ENCODE measurements around the gene KCNIP1.

DNA sequence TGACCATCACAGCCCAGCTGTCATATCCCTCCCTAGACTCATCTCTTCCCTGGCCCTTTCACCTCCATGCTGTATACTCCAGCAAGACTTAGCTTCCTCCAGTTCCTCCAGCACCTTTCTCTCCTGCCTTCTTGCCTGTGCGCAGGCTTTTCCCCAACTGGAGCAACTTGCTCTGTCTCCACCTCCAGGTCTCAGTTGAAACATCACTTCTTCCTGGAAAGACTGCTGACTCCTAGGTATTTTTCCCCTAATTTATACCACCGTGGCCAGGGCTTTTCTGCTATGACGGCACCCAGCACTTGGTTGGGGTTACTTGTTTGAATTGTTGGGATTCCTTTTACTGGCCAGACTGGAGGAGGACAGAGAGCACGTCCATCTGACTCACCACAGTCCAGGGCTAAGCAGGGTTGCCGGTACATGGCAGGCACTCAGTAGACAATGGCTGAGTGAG lies 67.5 kb downstream of the KCNIP1 start:
- TF ChIP-seq, protein P1, sequence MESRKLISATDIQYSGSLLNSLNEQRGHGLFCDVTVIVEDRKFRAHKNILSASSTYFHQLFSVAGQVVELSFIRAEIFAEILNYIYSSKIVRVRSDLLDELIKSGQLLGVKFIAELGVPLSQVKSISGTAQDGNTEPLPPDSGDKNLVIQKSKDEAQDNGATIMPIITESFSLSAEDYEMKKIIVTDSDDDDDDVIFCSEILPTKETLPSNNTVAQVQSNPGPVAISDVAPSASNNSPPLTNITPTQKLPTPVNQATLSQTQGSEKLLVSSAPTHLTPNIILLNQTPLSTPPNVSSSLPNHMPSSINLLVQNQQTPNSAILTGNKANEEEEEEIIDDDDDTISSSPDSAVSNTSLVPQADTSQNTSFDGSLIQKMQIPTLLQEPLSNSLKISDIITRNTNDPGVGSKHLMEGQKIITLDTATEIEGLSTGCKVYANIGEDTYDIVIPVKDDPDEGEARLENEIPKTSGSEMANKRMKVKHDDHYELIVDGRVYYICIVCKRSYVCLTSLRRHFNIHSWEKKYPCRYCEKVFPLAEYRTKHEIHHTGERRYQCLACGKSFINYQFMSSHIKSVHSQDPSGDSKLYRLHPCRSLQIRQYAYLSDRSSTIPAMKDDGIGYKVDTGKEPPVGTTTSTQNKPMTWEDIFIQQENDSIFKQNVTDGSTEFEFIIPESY (IDR thresholded peaks at IDR 0.05; ENCODE audit: borderline replicate concordance, low read depth): no peak
- TF ChIP-seq EZH2phosphoT487 (IDR thresholded peaks at IDR 0.05; ENCODE audit: borderline replicate concordance, low read depth) (no peak), EP300 (IDR thresholded peaks at IDR 0.05; ENCODE audit: borderline replicate concordance in 1 of 2, low read depth in 1 of 2, low read length in 1 of 2) (no peak), TAF1 (IDR thresholded peaks at IDR 0.05; ENCODE audit: borderline replicate concordance, low read depth, low read length) (no peak), SMC3 (IDR thresholded peaks at IDR 0.05; ENCODE audit: low read depth, low read length) (no peak), YY1 (IDR thresholded peaks at IDR 0.05; ENCODE audit: low read depth) (no peak), JUND (IDR thresholded peaks at IDR 0.05) (no peak)
- TF ChIP-seq, protein P2, sequence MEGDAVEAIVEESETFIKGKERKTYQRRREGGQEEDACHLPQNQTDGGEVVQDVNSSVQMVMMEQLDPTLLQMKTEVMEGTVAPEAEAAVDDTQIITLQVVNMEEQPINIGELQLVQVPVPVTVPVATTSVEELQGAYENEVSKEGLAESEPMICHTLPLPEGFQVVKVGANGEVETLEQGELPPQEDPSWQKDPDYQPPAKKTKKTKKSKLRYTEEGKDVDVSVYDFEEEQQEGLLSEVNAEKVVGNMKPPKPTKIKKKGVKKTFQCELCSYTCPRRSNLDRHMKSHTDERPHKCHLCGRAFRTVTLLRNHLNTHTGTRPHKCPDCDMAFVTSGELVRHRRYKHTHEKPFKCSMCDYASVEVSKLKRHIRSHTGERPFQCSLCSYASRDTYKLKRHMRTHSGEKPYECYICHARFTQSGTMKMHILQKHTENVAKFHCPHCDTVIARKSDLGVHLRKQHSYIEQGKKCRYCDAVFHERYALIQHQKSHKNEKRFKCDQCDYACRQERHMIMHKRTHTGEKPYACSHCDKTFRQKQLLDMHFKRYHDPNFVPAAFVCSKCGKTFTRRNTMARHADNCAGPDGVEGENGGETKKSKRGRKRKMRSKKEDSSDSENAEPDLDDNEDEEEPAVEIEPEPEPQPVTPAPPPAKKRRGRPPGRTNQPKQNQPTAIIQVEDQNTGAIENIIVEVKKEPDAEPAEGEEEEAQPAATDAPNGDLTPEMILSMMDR (IDR thresholded peaks at IDR 0.05): no peak
- TF ChIP-seq, protein P3, sequence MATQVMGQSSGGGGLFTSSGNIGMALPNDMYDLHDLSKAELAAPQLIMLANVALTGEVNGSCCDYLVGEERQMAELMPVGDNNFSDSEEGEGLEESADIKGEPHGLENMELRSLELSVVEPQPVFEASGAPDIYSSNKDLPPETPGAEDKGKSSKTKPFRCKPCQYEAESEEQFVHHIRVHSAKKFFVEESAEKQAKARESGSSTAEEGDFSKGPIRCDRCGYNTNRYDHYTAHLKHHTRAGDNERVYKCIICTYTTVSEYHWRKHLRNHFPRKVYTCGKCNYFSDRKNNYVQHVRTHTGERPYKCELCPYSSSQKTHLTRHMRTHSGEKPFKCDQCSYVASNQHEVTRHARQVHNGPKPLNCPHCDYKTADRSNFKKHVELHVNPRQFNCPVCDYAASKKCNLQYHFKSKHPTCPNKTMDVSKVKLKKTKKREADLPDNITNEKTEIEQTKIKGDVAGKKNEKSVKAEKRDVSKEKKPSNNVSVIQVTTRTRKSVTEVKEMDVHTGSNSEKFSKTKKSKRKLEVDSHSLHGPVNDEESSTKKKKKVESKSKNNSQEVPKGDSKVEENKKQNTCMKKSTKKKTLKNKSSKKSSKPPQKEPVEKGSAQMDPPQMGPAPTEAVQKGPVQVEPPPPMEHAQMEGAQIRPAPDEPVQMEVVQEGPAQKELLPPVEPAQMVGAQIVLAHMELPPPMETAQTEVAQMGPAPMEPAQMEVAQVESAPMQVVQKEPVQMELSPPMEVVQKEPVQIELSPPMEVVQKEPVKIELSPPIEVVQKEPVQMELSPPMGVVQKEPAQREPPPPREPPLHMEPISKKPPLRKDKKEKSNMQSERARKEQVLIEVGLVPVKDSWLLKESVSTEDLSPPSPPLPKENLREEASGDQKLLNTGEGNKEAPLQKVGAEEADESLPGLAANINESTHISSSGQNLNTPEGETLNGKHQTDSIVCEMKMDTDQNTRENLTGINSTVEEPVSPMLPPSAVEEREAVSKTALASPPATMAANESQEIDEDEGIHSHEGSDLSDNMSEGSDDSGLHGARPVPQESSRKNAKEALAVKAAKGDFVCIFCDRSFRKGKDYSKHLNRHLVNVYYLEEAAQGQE (IDR thresholded peaks at IDR 0.05; ENCODE audit: low read depth, low read length): no peak
- TF ChIP-seq, protein P4, sequence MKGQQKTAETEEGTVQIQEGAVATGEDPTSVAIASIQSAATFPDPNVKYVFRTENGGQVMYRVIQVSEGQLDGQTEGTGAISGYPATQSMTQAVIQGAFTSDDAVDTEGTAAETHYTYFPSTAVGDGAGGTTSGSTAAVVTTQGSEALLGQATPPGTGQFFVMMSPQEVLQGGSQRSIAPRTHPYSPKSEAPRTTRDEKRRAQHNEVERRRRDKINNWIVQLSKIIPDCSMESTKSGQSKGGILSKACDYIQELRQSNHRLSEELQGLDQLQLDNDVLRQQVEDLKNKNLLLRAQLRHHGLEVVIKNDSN (IDR thresholded peaks at IDR 0.05; ENCODE audit: borderline replicate concordance, low read depth): no peak

Data from SK-N-SH (cell line).